WTC11 (cell line): Measurements from ENCODE around the gene HPN. TPM values are rescaled to one million over a fixed set of nuclear protein-coding genes. Genes with fewer than 3 reads are reported as not detected.

Experiments
- ATAC-seq: fragments of 200-7000 bp; cut with Tn5 transposase; 2 replicates; pipeline ENCODE4 v1.10.0; 2021; ENCODE audit warnings: mild to moderate bottlenecking, moderate library complexity
- CTCF ChIA-PET: fragments of 300-600 bp; sonication (Branson Sonifier 250); formaldehyde crosslinking; loops from one replicate; lab custom pipeline; 2021; ENCODE audit warnings: antibody characterized with exemption; lab: Charles Lee
- POLR2A ChIA-PET: fragments of 350-600 bp; sonication (Branson Sonifier 250); formaldehyde crosslinking; loops from one replicate; lab custom pipeline; 2021; ENCODE audit warnings: antibody characterized with exemption; lab: Charles Lee
- DNase-seq: peaks from one replicate; pipeline ENCODE4 v3.0.0; 2021; ENCODE audit warnings: low spot score
- H3K27ac Mint-ChIP-seq: 2 replicates; pipeline ENCODE4 v1.8.0; 2021; ENCODE audit warnings: mixed read lengths
- H3K27me3 Mint-ChIP-seq: 2 replicates; pipeline ENCODE4 v1.8.0; 2021; ENCODE audit warnings: low read depth, mild to moderate bottlenecking, moderate library complexity, mixed read lengths
- H3K36me3 Mint-ChIP-seq: 2 replicates; pipeline ENCODE4 v1.8.0; 2021; ENCODE audit warnings: mixed read lengths
- H3K4me1 Mint-ChIP-seq: 2 replicates; pipeline ENCODE4 v1.8.0; 2022; ENCODE audit warnings: mixed read lengths
- H3K4me3 Mint-ChIP-seq: 2 replicates; pipeline ENCODE4 v1.8.0; 2021; ENCODE audit warnings: mild to moderate bottlenecking, moderate library complexity, mixed read lengths
- H3K9me3 Mint-ChIP-seq: 2 replicates; pipeline ENCODE4 v1.8.0; 2021; ENCODE audit warnings: mixed read lengths
- ARID4B ChIP-seq: sonication (generic); formaldehyde crosslinking; IDR thresholded peaks from 2 replicates; pipeline ENCODE4 v1.8.0; 2023; ENCODE audit warnings: missing genetic modification reagents, mild to moderate bottlenecking, borderline replicate concordance
- E2F4 ChIP-seq: sonication (generic); formaldehyde crosslinking; IDR thresholded peaks from 2 replicates; pipeline ENCODE4 v1.8.1; 2022; ENCODE audit warnings: low read depth, mild to moderate bottlenecking, moderate library complexity, missing genetic modification reagents, borderline replicate concordance
- ELF4 ChIP-seq: sonication (generic); formaldehyde crosslinking; IDR thresholded peaks from 2 replicates; pipeline ENCODE4 v1.8.1; 2022; ENCODE audit warnings: low read depth, mild to moderate bottlenecking, moderate library complexity, missing genetic modification reagents
- ESRRA ChIP-seq: sonication (generic); formaldehyde crosslinking; IDR thresholded peaks from 2 replicates; pipeline ENCODE4 v1.8.1; 2022; ENCODE audit warnings: mild to moderate bottlenecking, missing genetic modification reagents, borderline replicate concordance
- GABPB1 ChIP-seq: sonication (generic); formaldehyde crosslinking; IDR thresholded peaks from 2 replicates; pipeline ENCODE4 v1.8.1; 2023; ENCODE audit warnings: mild to moderate bottlenecking, missing genetic modification reagents
- GRHL2 ChIP-seq: fragments of 250-450 bp; sonication (Bioruptor Pico); IDR thresholded peaks from 2 replicates; pipeline ENCODE4 v1.8.0; 2022; ENCODE audit warnings: mild to moderate bottlenecking, moderate library complexity; ENCODE audit not compliant: insufficient replicate concordance, severe bottlenecking
- IRF2 ChIP-seq: sonication (generic); formaldehyde crosslinking; IDR thresholded peaks from 2 replicates; pipeline ENCODE4 v1.8.0; 2022; ENCODE audit warnings: low read depth, missing genetic modification reagents, borderline replicate concordance
- KAT7 ChIP-seq: sonication (generic); formaldehyde crosslinking; IDR thresholded peaks from 2 replicates; pipeline ENCODE4 v1.8.1; 2023; ENCODE audit warnings: missing genetic modification reagents, mild to moderate bottlenecking, borderline replicate concordance
- MXD4 ChIP-seq: fragments of 250-450 bp; sonication (Bioruptor Pico); IDR thresholded peaks from 2 replicates; pipeline ENCODE4 v1.8.0; 2021; ENCODE audit warnings: mild to moderate bottlenecking, moderate library complexity, borderline replicate concordance
- NFATC4 ChIP-seq: fragments of 250-450 bp; sonication (Bioruptor Pico); IDR thresholded peaks from 2 replicates; pipeline ENCODE4 v1.9.0; 2021; ENCODE audit warnings: mild to moderate bottlenecking
- NR1H2 ChIP-seq: sonication (generic); formaldehyde crosslinking; IDR thresholded peaks from 2 replicates; pipeline ENCODE4 v1.9.0; 2021; ENCODE audit warnings: mild to moderate bottlenecking, moderate library complexity, missing genetic modification reagents
- PRRX2 ChIP-seq: fragments of 250-450 bp; sonication (Bioruptor Pico); IDR thresholded peaks from 2 replicates; pipeline ENCODE4 v1.8.0; 2021; ENCODE audit warnings: mild to moderate bottlenecking
- SP1 ChIP-seq: sonication (generic); formaldehyde crosslinking; conservative IDR thresholded peaks from 2 replicates; pipeline ENCODE4 v1.8.1; 2022; ENCODE audit warnings: missing genetic modification reagents
- TCF7 ChIP-seq: sonication (generic); formaldehyde crosslinking; IDR thresholded peaks from 2 replicates; pipeline ENCODE4 v1.8.0; 2022; ENCODE audit warnings: mild to moderate bottlenecking, low read depth, missing genetic modification reagents, moderate library complexity
- TEAD4 ChIP-seq: sonication (generic); formaldehyde crosslinking; IDR thresholded peaks from 2 replicates; pipeline ENCODE4 v1.8.0; 2022; ENCODE audit warnings: mild to moderate bottlenecking, missing genetic modification reagents
- ZNF121 ChIP-seq: sonication (generic); formaldehyde crosslinking; IDR thresholded peaks from 2 replicates; pipeline ENCODE4 v1.8.0; 2023; ENCODE audit warnings: missing genetic modification reagents
- ZNF219 ChIP-seq: sonication (generic); formaldehyde crosslinking; IDR thresholded peaks from 2 replicates; pipeline ENCODE4 v1.8.0; 2023; ENCODE audit warnings: missing genetic modification reagents, mild to moderate bottlenecking, borderline replicate concordance
- ZNF263 ChIP-seq: sonication (generic); formaldehyde crosslinking; IDR thresholded peaks from 2 replicates; pipeline ENCODE4 v1.8.1; 2022; ENCODE audit warnings: low read depth, mild to moderate bottlenecking, moderate library complexity, missing genetic modification reagents
- ZNF532 ChIP-seq: fragments of 250-450 bp; sonication (Bioruptor Pico); IDR thresholded peaks from 2 replicates; pipeline ENCODE4 v1.9.0; 2021; ENCODE audit warnings: mild to moderate bottlenecking, borderline replicate concordance
- ZNF671 ChIP-seq: fragments of 250-450 bp; sonication (Bioruptor Pico); IDR thresholded peaks from 2 replicates; pipeline ENCODE4 v1.8.0; 2021; ENCODE audit warnings: mild to moderate bottlenecking
- total RNA-seq: library from RNA; stranded (reverse); gene quantifications from 3 replicates; pipeline ENCODE4 v1.2.3, GENCODE V29; 2021
- TF ChIP-seq, protein P1 (sequence below): sonication (generic); formaldehyde crosslinking; IDR thresholded peaks from 2 replicates; pipeline ENCODE4 v1.8.1; 2022; ENCODE audit warnings: mild to moderate bottlenecking, moderate library complexity, missing genetic modification reagents
- TF ChIP-seq, protein P2 (sequence below): sonication (generic); formaldehyde crosslinking; conservative IDR thresholded peaks from 2 replicates; pipeline ENCODE4 v1.8.1; 2023; ENCODE audit warnings: mild to moderate bottlenecking, low read depth, missing genetic modification reagents, moderate library complexity

The HPN gene
- total RNA-seq, 1 experiment from 2014 or later, result 20.8 TPM

GRCh38 chr19:35083691-35084508 lies 42.4 kb downstream of the HPN start:
- ChIA-PET CTCF (interaction anchor here (0.9 to 3.7 kb wide), 3 partner anchors 17 to 31 kb away, joined by 3 to 14 read pairs (median 3); no protein-coding TSS in a partner anchor), POLR2A (no interaction called here)
- ATAC-seq (no peak), DNase-seq (no peak)
- Mint-ChIP-seq H3K36me3 (0 out of 2 replicates have a peak, but pooled peaks cover 3% of the 10 kb centered on the region), H3K9me3 (peaks cover 7% of the 10 kb centered on the region), H3K27ac (no peak overlapping the region; the same call in 1 of the 2 replicates), H3K27me3 (peaks cover 5% of the 10 kb centered on the region), H3K4me1 (peaks cover 9% of the 10 kb centered on the region), H3K4me3 (no peak overlapping the region)
- TF ChIP-seq NFATC4 (CRISPR knock-in tag) (no peak), ESRRA (CRISPR knock-in tag) (no peak), ELF4 (no peak), IRF2 (no peak), KAT7 (no peak), PRRX2 (CRISPR knock-in tag) (no peak), ZNF121 (CRISPR knock-in tag) (no peak), SP1 (CRISPR knock-in tag) (no peak), TEAD4 (CRISPR knock-in tag) (no peak), ARID4B (CRISPR knock-in tag) (no peak), TCF7 (CRISPR knock-in tag) (no peak), MXD4 (CRISPR knock-in tag) (no peak), ZNF671 (no peak)
- TF ChIP-seq, protein P1, sequence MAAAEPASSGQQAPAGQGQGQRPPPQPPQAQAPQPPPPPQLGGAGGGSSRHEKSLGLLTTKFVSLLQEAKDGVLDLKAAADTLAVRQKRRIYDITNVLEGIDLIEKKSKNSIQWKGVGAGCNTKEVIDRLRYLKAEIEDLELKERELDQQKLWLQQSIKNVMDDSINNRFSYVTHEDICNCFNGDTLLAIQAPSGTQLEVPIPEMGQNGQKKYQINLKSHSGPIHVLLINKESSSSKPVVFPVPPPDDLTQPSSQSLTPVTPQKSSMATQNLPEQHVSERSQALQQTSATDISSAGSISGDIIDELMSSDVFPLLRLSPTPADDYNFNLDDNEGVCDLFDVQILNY (CRISPR knock-in tag), result no peak

DNA sequence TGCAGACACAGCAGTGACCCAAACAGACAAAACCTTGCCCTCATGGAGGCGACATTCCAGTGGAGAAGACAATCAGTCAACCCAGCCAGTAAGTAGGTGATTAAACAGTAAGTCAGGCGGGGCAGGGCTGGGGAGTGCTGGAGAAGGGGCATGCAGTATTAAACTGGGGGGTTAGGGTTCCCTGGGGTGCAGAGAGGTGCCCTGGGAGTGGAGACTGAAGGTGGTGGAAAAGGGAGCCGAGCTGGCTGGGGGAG lies 42.9 kb downstream of the HPN start:
- peaks cover 9% of the 10 kb centered on the region for H3K4me1 Mint-ChIP-seq
- no peak for DNase-seq
- ATAC-seq, result peak; percentile 29; the same call in 1 of the 2 replicates
- H3K9me3 Mint-ChIP-seq, result peaks cover 7% of the 10 kb centered on the region
- CTCF ChIA-PET, result interaction anchor here (0.9 to 3.7 kb wide), 3 partner anchors 18 to 30 kb away, joined by 3 to 14 read pairs (median 3); no protein-coding TSS in a partner anchor
- POLR2A ChIA-PET, result no interaction called here
- H3K27ac Mint-ChIP-seq, result no peak overlapping the region
- peaks cover 5% of the 10 kb centered on the region for H3K27me3 Mint-ChIP-seq
- no peak overlapping the region for H3K4me3 Mint-ChIP-seq
- 0 out of 2 replicates have a peak, but pooled peaks cover 3% of the 10 kb centered on the region for H3K36me3 Mint-ChIP-seq
- no peak for TF ChIP-seq E2F4 (CRISPR knock-in tag)
- TF ChIP-seq GRHL2 (CRISPR knock-in tag), result no peak
- TF ChIP-seq ZNF263 (CRISPR knock-in tag), result no peak
- no peak for TF ChIP-seq ZNF532 (CRISPR knock-in tag)
- no peak for TF ChIP-seq ZNF219 (CRISPR knock-in tag)
- no peak for TF ChIP-seq GABPB1
- TF ChIP-seq ELF4, result no peak
- TF ChIP-seq, protein P2, sequence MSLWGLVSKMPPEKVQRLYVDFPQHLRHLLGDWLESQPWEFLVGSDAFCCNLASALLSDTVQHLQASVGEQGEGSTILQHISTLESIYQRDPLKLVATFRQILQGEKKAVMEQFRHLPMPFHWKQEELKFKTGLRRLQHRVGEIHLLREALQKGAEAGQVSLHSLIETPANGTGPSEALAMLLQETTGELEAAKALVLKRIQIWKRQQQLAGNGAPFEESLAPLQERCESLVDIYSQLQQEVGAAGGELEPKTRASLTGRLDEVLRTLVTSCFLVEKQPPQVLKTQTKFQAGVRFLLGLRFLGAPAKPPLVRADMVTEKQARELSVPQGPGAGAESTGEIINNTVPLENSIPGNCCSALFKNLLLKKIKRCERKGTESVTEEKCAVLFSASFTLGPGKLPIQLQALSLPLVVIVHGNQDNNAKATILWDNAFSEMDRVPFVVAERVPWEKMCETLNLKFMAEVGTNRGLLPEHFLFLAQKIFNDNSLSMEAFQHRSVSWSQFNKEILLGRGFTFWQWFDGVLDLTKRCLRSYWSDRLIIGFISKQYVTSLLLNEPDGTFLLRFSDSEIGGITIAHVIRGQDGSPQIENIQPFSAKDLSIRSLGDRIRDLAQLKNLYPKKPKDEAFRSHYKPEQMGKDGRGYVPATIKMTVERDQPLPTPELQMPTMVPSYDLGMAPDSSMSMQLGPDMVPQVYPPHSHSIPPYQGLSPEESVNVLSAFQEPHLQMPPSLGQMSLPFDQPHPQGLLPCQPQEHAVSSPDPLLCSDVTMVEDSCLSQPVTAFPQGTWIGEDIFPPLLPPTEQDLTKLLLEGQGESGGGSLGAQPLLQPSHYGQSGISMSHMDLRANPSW, result no peak
- TF ChIP-seq NR1H2, result no peak
